GM12801 (cell line): ENCODE measurements around the gene COL23A1.

Experiments
- CTCF ChIP-seq: IDR thresholded peaks from one replicate; pipeline ENCODE4 v1.5.1; 2011; ENCODE audit warnings: control low read depth; ENCODE audit not compliant: insufficient read length; ENCODE audit errors: extremely low read depth

The COL23A1 gene

GRCh38 chr5:178423431-178423830, 166.8 kb downstream of the COL23A1 start:
- no peak for TF ChIP-seq CTCF

- TF ChIP-seq CTCF = no peak
Observed at GRCh38 chr5:178422400-178422775, 167.8 kb downstream of the COL23A1 start.

- no peak for TF ChIP-seq CTCF
Observed at GRCh38 chr5:178421699-178422399, 168.3 kb downstream of the COL23A1 start.

- TF ChIP-seq CTCF = no peak
Observed at GRCh38 chr5:178421128-178421527, 169.1 kb downstream of the COL23A1 start.

- no peak for TF ChIP-seq CTCF
Observed at GRCh38 chr5:178420354-178420781, 169.8 kb downstream of the COL23A1 start.

GRCh38 chr5:178419651-178420050, 170.5 kb downstream of the COL23A1 start:
- TF ChIP-seq CTCF = no peak

- TF ChIP-seq CTCF = no peak
Observed at GRCh38 chr5:178419196-178419595, 171.0 kb downstream of the COL23A1 start.
